H1 (cell line): ENCODE data around the gene DAPK3. TPM values are rescaled to one million over a fixed set of nuclear protein-coding genes. Genes with fewer than 3 reads are reported as not detected.

Source experiments
- CTCF ChIA-PET: fragments of 300-600 bp; sonication (Branson Sonifier 250); formaldehyde crosslinking; loops from one replicate; lab custom pipeline; 2021; ENCODE audit not compliant: partially characterized antibody; lab: Charles Lee
- POLR2A ChIA-PET: fragments of 300-600 bp; sonication (Branson Sonifier 250); formaldehyde crosslinking; loops from one replicate; lab custom pipeline; 2021; ENCODE audit warnings: inconsistent platforms; ENCODE audit not compliant: partially characterized antibody; lab: Charles Lee
- DNase-seq, 2 experiments: peaks; one replicate each; pipeline versions ENCODE4 v3.0.0 to v3.0.0-alpha.2; 2010 to 2022; ENCODE audit warnings: low spot score in 2 of 2, low read depth in 1 of 2, mixed read lengths in 1 of 2
- FAIRE-seq: peaks from 2 replicates; lab custom pipeline; 2011; peaks lifted over from hg19 to GRCh38; lab: Jason Lieb, UNC
- H2AFZ ChIP-seq: 2 replicates; pipeline ENCODE4 v1.8.1; 2012; ENCODE audit warnings: low read length, inconsistent platforms
- H2AK5ac ChIP-seq: 2 replicates; pipeline ENCODE4 v1.6.1; 2013; ENCODE audit warnings: low read depth, low read length
- H2BK120ac ChIP-seq: replicated peaks from 2 replicates; pipeline ENCODE3; 2013; ENCODE audit warnings: low read depth, low read length, inconsistent platforms
- H2BK12ac ChIP-seq: 2 replicates; pipeline ENCODE4 v1.6.1; 2013; ENCODE audit warnings: low read depth, low read length
- H2BK15ac ChIP-seq: 2 replicates; pipeline ENCODE4 v1.6.1; 2013; ENCODE audit warnings: low read length
- H2BK20ac ChIP-seq: 2 replicates; pipeline ENCODE4 v1.6.1; 2013; ENCODE audit warnings: low read length
- H2BK5ac ChIP-seq: 2 replicates; pipeline ENCODE4 v1.6.1; 2013; ENCODE audit warnings: low read depth, low read length
- H3K14ac ChIP-seq: 2 replicates; pipeline ENCODE4 v1.6.1; 2013; ENCODE audit warnings: inconsistent platforms; ENCODE audit not compliant: insufficient read length
- H3K18ac ChIP-seq: 2 replicates; pipeline ENCODE4 v1.6.1; 2013; ENCODE audit warnings: low read length; ENCODE audit errors: extremely low read depth
- H3K23ac ChIP-seq: 2 replicates; pipeline ENCODE4 v1.6.1; 2013; ENCODE audit warnings: inconsistent platforms; ENCODE audit not compliant: insufficient read length
- H3K23me2 ChIP-seq: 2 replicates; pipeline ENCODE4 v1.6.1; 2013; ENCODE audit warnings: low read depth, low read length
- H3K27ac ChIP-seq: 2 replicates; pipeline ENCODE4 v1.6.1; 2011; ENCODE audit warnings: low read depth, low read length, inconsistent platforms
- H3K27me3 ChIP-seq, 4 experiments: replicated peaks in 1 of 4; 1 replicate in 1 of 4; 2 replicates in 3 of 4; pipeline versions ENCODE4 v1.6.1 to v1.8.1; 2011 to 2013; ENCODE audit warnings: low read length in 3 of 4, mild to moderate bottlenecking in 3 of 4, inconsistent platforms in 2 of 4, mixed read lengths in 2 of 4, moderate library complexity in 1 of 4; ENCODE audit not compliant: control insufficient read depth in 3 of 4, insufficient read depth in 3 of 4; ENCODE audit errors: extremely low read depth in 1 of 4
- H3K36me3 ChIP-seq, 4 experiments: 2 replicates each; pipeline versions ENCODE4 v1.6.1 to v1.8.1; 2011 to 2013; ENCODE audit warnings: mild to moderate bottlenecking in 4 of 4, low read length in 3 of 4, moderate library complexity in 2 of 4, control low read depth in 1 of 4, inconsistent platforms in 1 of 4; ENCODE audit not compliant: insufficient read depth in 4 of 4, control insufficient read depth in 2 of 4
- H3K4ac ChIP-seq: replicated peaks from 2 replicates; pipeline ENCODE3; 2013; ENCODE audit warnings: low read length, low read depth, mixed read lengths, inconsistent platforms; ENCODE audit not compliant: insufficient read length
- H3K4me1 ChIP-seq, 4 experiments: replicated peaks in 1 of 4; 1 replicate in 1 of 4; 2 replicates in 3 of 4; pipeline versions ENCODE4 v1.6.1 to v1.8.1; 2011 to 2013; ENCODE audit warnings: low read length in 3 of 4, inconsistent platforms in 2 of 4, mixed read lengths in 1 of 4; ENCODE audit not compliant: insufficient read depth in 4 of 4, control insufficient read depth in 3 of 4
- H3K4me2 ChIP-seq, 2 experiments: 2 replicates each; pipeline versions ENCODE4 v1.6.1 to v1.8.1; 2011 to 2013; ENCODE audit warnings: low read depth in 2 of 2, low read length in 2 of 2, control low read depth in 1 of 2, inconsistent platforms in 1 of 2, mild to moderate bottlenecking in 1 of 2; ENCODE audit not compliant: insufficient read depth in 1 of 2
- H3K4me3 ChIP-seq, 4 experiments: fragments of 200-600, 300-600 bp in 1 of 4; sonication (generic), shearing (Covaris generic), sonication (Bioruptor Twin) in 1 of 4; 2 replicates each; pipeline versions ENCODE4 v1.5.1 to v1.8.1; 2011 to 2016; ENCODE audit warnings: low read length in 4 of 4, low read depth in 3 of 4, control low read depth in 2 of 4, inconsistent platforms in 2 of 4, mild to moderate bottlenecking in 2 of 4, mixed read lengths in 1 of 4, moderate library complexity in 1 of 4; ENCODE audit not compliant: insufficient read depth in 2 of 4; ENCODE audit errors: extremely low read depth in 1 of 4
- H3K56ac ChIP-seq: replicated peaks from 2 replicates; pipeline ENCODE3; 2013; ENCODE audit warnings: low read depth, mild to moderate bottlenecking, mixed read lengths, low read length, inconsistent platforms; ENCODE audit not compliant: insufficient read length
- H3K79me1 ChIP-seq: 2 replicates; pipeline ENCODE4 v1.6.1; 2013; ENCODE audit warnings: low read depth, low read length, control low read depth
- H3K79me2 ChIP-seq, 2 experiments: 2 replicates each; pipeline versions ENCODE4 v1.6.1 to v1.8.1; 2012 to 2013; ENCODE audit warnings: low read length in 2 of 2, mild to moderate bottlenecking in 2 of 2, inconsistent platforms in 1 of 2; ENCODE audit not compliant: insufficient read depth in 2 of 2, control insufficient read depth in 1 of 2
- H3K9ac ChIP-seq, 4 experiments: replicated peaks in 1 of 4; 1 replicate in 1 of 4; 2 replicates in 3 of 4; pipeline versions ENCODE4 v1.6.1 to v1.8.1; 2011 to 2013; ENCODE audit warnings: low read depth in 3 of 4, low read length in 3 of 4, control low read depth in 2 of 4, mild to moderate bottlenecking in 2 of 4, moderate library complexity in 2 of 4, inconsistent platforms in 1 of 4; ENCODE audit errors: extremely low read depth in 1 of 4
- H3K9me3 ChIP-seq, 2 experiments: 2 replicates each; pipeline versions ENCODE4 v1.6.1 to v1.8.1; 2012 to 2013; ENCODE audit warnings: mild to moderate bottlenecking in 2 of 2, moderate library complexity in 2 of 2, control low read depth in 1 of 2, inconsistent platforms in 1 of 2, low read depth in 1 of 2, low read length in 1 of 2, mixed read lengths in 1 of 2; ENCODE audit not compliant: insufficient read depth in 2 of 2
- H4K20me1 ChIP-seq, 2 experiments: replicated peaks in 1 of 2; 2 replicates each; pipeline versions ENCODE3 to v1.8.1; 2011 to 2013; ENCODE audit warnings: inconsistent platforms in 2 of 2, low read length in 2 of 2, mild to moderate bottlenecking in 1 of 2; ENCODE audit not compliant: insufficient read depth in 2 of 2, control insufficient read depth in 1 of 2
- H4K5ac ChIP-seq: 2 replicates; pipeline ENCODE4 v1.6.1; 2013; ENCODE audit warnings: low read length, low read depth, mixed read lengths, inconsistent platforms; ENCODE audit not compliant: insufficient read length
- H4K8ac ChIP-seq: 2 replicates; pipeline ENCODE4 v1.8.0; 2013; ENCODE audit warnings: mild to moderate bottlenecking, moderate library complexity, low read length, inconsistent platforms; ENCODE audit not compliant: insufficient read depth; ENCODE audit errors: extremely low read depth
- H4K91ac ChIP-seq: replicated peaks from 2 replicates; pipeline ENCODE3; 2013; ENCODE audit warnings: low read length, mixed read lengths, inconsistent platforms; ENCODE audit not compliant: insufficient read length
- CREB1 ChIP-seq: IDR thresholded peaks from 2 replicates; pipeline ENCODE4 v1.6.1; 2012; ENCODE audit warnings: inconsistent platforms
- CTBP2 ChIP-seq: IDR thresholded peaks from 2 replicates; pipeline ENCODE4 v1.7.0; 2011; ENCODE audit warnings: borderline replicate concordance, mild to moderate bottlenecking, moderate library complexity, mixed read lengths, low read length; ENCODE audit not compliant: insufficient read depth, insufficient read length
- POLR2A ChIP-seq, 2 experiments: IDR thresholded peaks; 1 replicate in 1 of 2; 2 replicates in 1 of 2; pipeline ENCODE4 v1.6.1; 2011; ENCODE audit warnings: low read depth in 2 of 2, low read length in 2 of 2, mild to moderate bottlenecking in 2 of 2; ENCODE audit errors: control extremely low read depth in 1 of 2
- POLR2AphosphoS5 ChIP-seq: IDR thresholded peaks from 2 replicates; pipeline ENCODE4 v1.6.1; 2011; ENCODE audit warnings: low read depth, low read length
- TBP ChIP-seq: IDR thresholded peaks from 2 replicates; pipeline ENCODE4 v1.6.1; 2011; ENCODE audit warnings: low read depth, low read length, improper control_type of control experiment
- WGBS, 2 experiments: shearing (Covaris generic) in 1 of 2; methylation state at CpG; one replicate each; pipeline versions ENCODE4 v1.1.6 to v1.1.7; 2013 to 2015; ENCODE audit warnings: low lambda C conversion rate in 2 of 2, mixed read lengths in 2 of 2, inconsistent platforms in 1 of 2, low coverage in 1 of 2, missing lambda C conversion rate in 1 of 2; ENCODE audit not compliant: insufficient replicate concordance in 2 of 2, insufficient coverage in 1 of 2, insufficient read length in 1 of 2; ENCODE audit errors: extremely low coverage in 1 of 2, missing lambda C conversion rate in 1 of 2; 5-methylcytosine and 5-hydroxymethylcytosine counted together
- polyA plus RNA-seq, 7 experiments: library from polyadenylated mRNA; depleted of rRNA in 3 of 7; stranded (reverse) in 5 of 7; unstranded in 2 of 7; fragments of >200 nt in 5 of 7; fragments of 200-250 nt in 2 of 7; gene quantifications; 1 replicate in 5 of 7; 2 replicates in 1 of 7; 4 replicates in 1 of 7; pipeline versions ENCODE4 v1.2.1 to v1.2.3, GENCODE V29; 2011 to 2013; ENCODE audit warnings: missing spikeins in 2 of 7, mixed read lengths in 2 of 7
- total RNA-seq: library from RNA; stranded (reverse); fragmentation: NEBNext Ultra II Directional; extraction: Animal tissue kit (Norgen Biotek cat#: 25700); gene quantifications from 2 replicates; pipeline ENCODE4 v1.2.1, GENCODE V29; 2021

DAPK3 gene
- total and polyA plus RNA-seq, 2 of the 8 experiments (the other 6 are each of a cell fraction or from before 2014, with no cell fraction given): 53.2 to 78.1 TPM

DNA sequence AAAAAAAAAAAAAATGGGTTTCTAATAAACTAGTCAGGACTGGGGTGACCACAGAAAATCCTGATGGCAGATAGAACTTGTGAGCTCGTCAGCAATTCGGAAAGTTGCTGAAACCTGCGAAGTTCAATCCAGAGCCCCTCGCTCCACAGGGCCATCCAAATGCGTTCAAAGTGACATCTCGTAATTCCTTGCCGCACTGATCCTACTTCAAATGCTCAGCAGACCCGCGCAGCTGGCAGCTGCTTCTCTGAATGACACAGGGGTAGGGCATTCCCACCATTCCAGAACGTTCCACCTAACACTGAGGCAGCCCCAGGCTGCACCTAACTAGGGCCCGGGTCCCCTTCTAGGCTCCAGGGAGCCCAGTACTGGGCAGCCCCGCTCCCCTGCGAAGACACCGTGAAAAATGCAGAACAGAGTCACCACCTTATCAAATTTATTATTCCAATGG lies 4.8 kb upstream of the DAPK3 start:
- no peak overlapping the region for H4K5ac ChIP-seq
- TF ChIP-seq CREB1: no peak
- no peak for TF ChIP-seq TBP
- peak; percentile 53 to 73; a peak in 2 of 3 replicates for TF ChIP-seq POLR2A (IDR thresholded peaks at IDR 0.05; ENCODE audit: control extremely low read depth in 1 of 2, low read depth in 2 of 2, low read length in 2 of 2)
- TF ChIP-seq CTBP2: no peak
- TF ChIP-seq POLR2AphosphoS5: peak; percentile 95
- TF ChIP-seq, all 59 proteins: peak for 2
- Histone ChIP-seq H4K8ac (no peak overlapping the region), H3K18ac (no peak overlapping the region), H2BK5ac (no peak overlapping the region), H2BK15ac (no peak overlapping the region), H3K9ac (no peak overlapping the region), H4K20me1 (peaks cover 45 to 47% of the 10 kb centered on the region in 2 experiments), H4K91ac (no peak overlapping the region), H3K36me3 (peaks cover 47 to 58% (median 55%) of the 10 kb centered on the region in 4 experiments), H3K56ac (no peak overlapping the region), H3K23me2 (no peaks in the 10 kb centered on the region), H2BK120ac (no peak overlapping the region), H3K27me3 (no peaks in the 10 kb centered on the region), H3K4me3 (no peak overlapping the region), H3K4me1 (no peaks in the 10 kb centered on the region; a peak in 3 of 7 replicates), H2AK5ac (no peak overlapping the region), H3K4ac (no peak overlapping the region), H2BK20ac (no peak overlapping the region), H3K14ac (no peak overlapping the region), H3K27ac (no peak overlapping the region), H3K9me3 (no peaks in the 10 kb centered on the region), H2BK12ac (no peak overlapping the region), H3K79me2 (peaks cover 0 to 23% of the 10 kb centered on the region in 2 experiments; a peak in 2 of 4 replicates), H3K79me1 (peaks cover 7% of the 10 kb centered on the region; the same call in 1 of the 2 replicates), H3K23ac (no peak overlapping the region), H3K4me2 (no peak overlapping the region), H2AFZ (no peak overlapping the region)
- FAIRE-seq (no peak), DNase-seq (peak in 1 of 2 experiments; percentile 49)
- 98% methylated on average over 14 of the region's 14 CpGs; no CpG with 5 or more reads in 1 of the 2 experiments for WGBS, 2 experiments
- POLR2A ChIA-PET: interaction anchor here (0.6 to 12.0 kb wide), 15 partner anchors 9 to 367 kb away, joined by 3 to 870 read pairs (median 3); partner anchors contain the start of genes DAPK3, EEF2 and NMRK2
- CTCF ChIA-PET: interaction anchor here (0.6 to 1.0 kb wide), 3 partner anchors 12 to 248 kb away, joined by 3 to 8 read pairs (median 3); no protein-coding TSS in a partner anchor
